OCI-LY3 (cell line): Measurements from ENCODE around the gene TAC4.

Experiments used
- EZH2phosphoT487 ChIP-seq: fragments of 200-600 bp; shearing (Covaris generic); IDR thresholded peaks from 2 replicates; pipeline ENCODE4 v1.6.1; 2018; ENCODE audit warnings: antibody characterized with exemption, mixed run types, low read depth
- TF ChIP-seq, protein P1 (sequence below): fragments of 200-600, 300-600 bp; sonication (generic); IDR thresholded peaks from 2 replicates; pipeline ENCODE4 v1.5.1; 2014; ENCODE audit warnings: antibody characterized with exemption, low read length, low read depth

DNA sequence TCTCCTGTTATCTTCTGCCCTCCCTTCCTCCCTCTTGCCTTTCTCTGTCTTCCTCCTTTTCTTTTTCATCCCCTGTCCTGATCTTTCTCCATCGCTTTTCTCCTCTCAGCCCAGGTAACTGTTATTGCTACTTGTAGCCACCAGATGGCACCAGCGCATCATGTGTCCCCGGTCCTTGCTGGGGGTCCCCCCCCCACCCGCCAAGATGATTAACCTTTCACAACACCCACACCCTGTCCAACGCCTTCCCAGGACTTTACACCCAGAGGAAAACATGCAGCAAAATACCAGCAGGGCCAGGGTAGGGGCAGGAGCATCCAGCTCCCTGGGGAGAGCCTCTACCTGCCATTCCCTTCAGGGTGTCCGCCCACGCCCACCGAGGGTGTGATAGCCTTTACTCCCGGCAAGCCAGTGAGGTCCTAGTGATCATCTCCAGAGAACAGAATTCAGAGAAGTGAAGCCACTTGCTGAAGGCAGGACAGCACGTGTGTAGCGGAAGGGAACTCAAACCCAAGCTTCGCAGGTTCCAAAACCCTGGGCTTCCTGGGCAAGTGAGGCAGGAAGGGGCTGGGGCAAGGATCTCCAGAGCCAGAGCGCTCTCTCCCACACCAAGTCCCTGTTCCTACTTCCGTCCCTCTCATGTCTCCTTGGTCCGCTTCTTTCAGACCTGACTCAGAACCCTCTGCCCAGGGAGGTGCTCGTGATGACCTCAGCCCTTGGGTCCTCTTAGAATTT is 13.4 kb upstream of the TAC4 start:
- TF ChIP-seq, protein P1, sequence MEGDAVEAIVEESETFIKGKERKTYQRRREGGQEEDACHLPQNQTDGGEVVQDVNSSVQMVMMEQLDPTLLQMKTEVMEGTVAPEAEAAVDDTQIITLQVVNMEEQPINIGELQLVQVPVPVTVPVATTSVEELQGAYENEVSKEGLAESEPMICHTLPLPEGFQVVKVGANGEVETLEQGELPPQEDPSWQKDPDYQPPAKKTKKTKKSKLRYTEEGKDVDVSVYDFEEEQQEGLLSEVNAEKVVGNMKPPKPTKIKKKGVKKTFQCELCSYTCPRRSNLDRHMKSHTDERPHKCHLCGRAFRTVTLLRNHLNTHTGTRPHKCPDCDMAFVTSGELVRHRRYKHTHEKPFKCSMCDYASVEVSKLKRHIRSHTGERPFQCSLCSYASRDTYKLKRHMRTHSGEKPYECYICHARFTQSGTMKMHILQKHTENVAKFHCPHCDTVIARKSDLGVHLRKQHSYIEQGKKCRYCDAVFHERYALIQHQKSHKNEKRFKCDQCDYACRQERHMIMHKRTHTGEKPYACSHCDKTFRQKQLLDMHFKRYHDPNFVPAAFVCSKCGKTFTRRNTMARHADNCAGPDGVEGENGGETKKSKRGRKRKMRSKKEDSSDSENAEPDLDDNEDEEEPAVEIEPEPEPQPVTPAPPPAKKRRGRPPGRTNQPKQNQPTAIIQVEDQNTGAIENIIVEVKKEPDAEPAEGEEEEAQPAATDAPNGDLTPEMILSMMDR = peak; percentile 96
- no peak for TF ChIP-seq EZH2phosphoT487
